Activated CD4-positive, alpha-beta T cell treated with anti-CD3 and anti-CD28 coated beads for 36 hours (primary cell): ENCODE results near the gene RAET1L. TPM values are rescaled to one million over a fixed set of nuclear protein-coding genes. Genes with fewer than 3 reads are reported as not detected.
"Not testable (repeated sequence)": the region's sequence is repeated elsewhere in the genome, so short reads cannot be mapped to it uniquely, and the experiment has no call there.

ENCODE experiments used
- ATAC-seq: fragments of 200-7000 bp; cut with Tn5 transposase; one replicate; pipeline ENCODE4 v1.10.0; 2021; ENCODE audit warnings: mild to moderate bottlenecking, moderate library complexity
- CTCF ChIA-PET: fragments of 350-600 bp; sonication (Branson Sonifier 250); formaldehyde crosslinking; loops from one replicate; lab custom pipeline; 2021; ENCODE audit warnings: antibody characterized with exemption; lab: Charles Lee
- POLR2A ChIA-PET: fragments of 350-600 bp; sonication (Branson Sonifier 250); formaldehyde crosslinking; loops from one replicate; lab custom pipeline; 2021; ENCODE audit warnings: antibody characterized with exemption, inconsistent platforms; lab: Charles Lee
- DNase-seq: peaks from one replicate; pipeline ENCODE4 v3.0.0-alpha.2; 2020
- H3K27ac Mint-ChIP-seq: one replicate; pipeline ENCODE4 v1.8.0; 2021; ENCODE audit warnings: mixed read lengths
- H3K27me3 Mint-ChIP-seq: one replicate; pipeline ENCODE4 v1.8.0; 2021; ENCODE audit warnings: mixed read lengths
- H3K36me3 Mint-ChIP-seq: one replicate; pipeline ENCODE4 v1.8.0; 2021; ENCODE audit warnings: low read depth, mixed read lengths
- H3K4me1 Mint-ChIP-seq: one replicate; pipeline ENCODE4 v1.8.0; 2021; ENCODE audit warnings: mixed read lengths
- H3K4me3 Mint-ChIP-seq: one replicate; pipeline ENCODE4 v1.8.0; 2021; ENCODE audit warnings: mild to moderate bottlenecking, moderate library complexity, mixed read lengths
- H3K9me3 Mint-ChIP-seq: one replicate; pipeline ENCODE4 v1.8.0; 2021; ENCODE audit warnings: low read depth, mixed read lengths
- intact Hi-C, 2 experiments: fragments of 100-400 bp; cut with DNase I in 1 of 2; cut with micrococcal nuclease in 1 of 2; formaldehyde crosslinking; loops; one replicate each; pipeline versions ENCODE4 v1.14.2 to v1.15.1; 2022 to 2024; cut with DNase I, micrococcal nuclease
- total RNA-seq, 2 experiments: library from RNA; stranded (reverse); gene quantifications; one replicate each; pipeline ENCODE4 v1.2.3, GENCODE V29; 2021

Gene RAET1L
- total RNA-seq, 2 experiments from 2014 or later: not detected

DNA sequence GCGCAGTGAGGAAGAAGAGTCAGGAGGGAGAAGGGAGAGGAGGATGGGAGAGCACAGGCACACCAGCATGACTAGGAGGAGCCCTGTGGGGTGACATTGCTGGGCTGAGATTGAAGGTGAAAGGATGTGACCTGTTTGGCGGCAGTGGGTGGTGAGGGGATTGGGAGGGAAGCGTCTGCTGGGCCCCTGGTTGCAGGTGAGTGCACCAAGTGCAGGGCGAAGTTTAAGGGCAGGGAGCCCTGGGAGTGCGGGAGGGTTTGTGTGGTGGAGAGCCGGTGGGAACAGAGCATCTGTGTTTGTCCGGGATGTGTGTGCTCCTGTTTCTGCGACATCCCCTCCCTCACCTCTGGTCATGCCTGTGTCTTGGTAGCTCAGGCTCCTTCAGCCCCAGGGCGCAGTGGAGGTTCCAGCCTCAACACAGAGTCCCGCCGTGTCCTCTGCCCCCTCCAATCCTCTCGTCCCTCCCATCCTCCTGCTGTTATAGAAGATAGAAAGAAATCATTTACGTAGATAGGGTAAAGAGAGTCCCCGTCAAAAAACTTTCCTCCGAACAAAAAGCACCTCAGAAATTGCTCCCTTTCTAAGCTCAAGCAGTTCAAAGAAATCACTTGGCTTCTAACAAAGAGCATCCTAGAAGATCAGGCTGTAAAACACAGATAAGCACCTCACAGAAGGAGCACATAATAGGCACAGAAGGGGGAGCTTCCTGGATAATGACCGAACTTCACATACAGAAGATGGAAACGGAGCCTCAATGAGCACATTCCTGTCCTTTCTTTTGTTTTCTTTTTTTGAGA is 36.6 kb downstream of the RAET1L start:
- CTCF ChIA-PET: interaction anchor here (0.6 kb wide), 1 partner anchor 40 kb away, joined by 3 read pairs; no protein-coding TSS in a partner anchor
- POLR2A ChIA-PET: no interaction called here
- Mint-ChIP-seq H3K27me3 (peaks cover 82% of the 10 kb centered on the region), H3K36me3 (peaks cover 7% of the 10 kb centered on the region), H3K9me3 (peaks cover 7% of the 10 kb centered on the region), H3K4me1 (peaks cover 29% of the 10 kb centered on the region), H3K4me3 (no peak overlapping the region), H3K27ac (no peak overlapping the region)
- intact Hi-C loops: no loop called here
- ATAC-seq (no peak), DNase-seq (no peak)

DNA sequence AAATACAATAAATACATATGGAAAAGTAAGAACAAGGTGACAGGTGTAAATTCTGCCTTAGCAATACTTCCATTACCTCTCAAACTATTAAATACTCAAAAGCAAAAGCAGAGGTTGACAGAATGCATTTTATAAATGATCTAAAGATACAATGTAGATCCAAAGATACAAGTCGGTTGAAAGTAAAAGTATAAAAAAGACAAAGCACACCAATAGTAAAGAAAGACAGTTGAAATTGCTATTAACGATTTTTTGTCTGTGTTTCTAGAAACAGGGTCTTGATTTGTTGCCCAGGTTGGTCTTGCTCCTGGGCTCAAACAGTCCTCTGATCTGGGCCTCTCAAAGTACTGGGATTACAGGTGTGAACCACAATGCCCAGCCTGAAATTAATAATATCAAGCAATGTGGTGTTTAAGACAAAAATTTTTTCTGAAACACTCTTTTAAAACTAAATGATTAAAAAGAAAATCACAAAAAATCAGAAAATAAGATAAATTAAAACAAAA is 37.7 kb downstream of the RAET1L start:
- intact Hi-C loops: no loop called here
- peaks cover 29% of the 10 kb centered on the region for H3K4me1 Mint-ChIP-seq
- POLR2A ChIA-PET: no interaction called here
- DNase-seq (no peak), ATAC-seq (no peak)
- H3K4me3 Mint-ChIP-seq: no peak overlapping the region
- CTCF ChIA-PET: no interaction called here
- H3K27me3 Mint-ChIP-seq: peaks cover 78% of the 10 kb centered on the region
- no peak overlapping the region for H3K27ac Mint-ChIP-seq
- H3K9me3 Mint-ChIP-seq: peaks cover 7% of the 10 kb centered on the region
- peaks cover 7% of the 10 kb centered on the region for H3K36me3 Mint-ChIP-seq

DNA sequence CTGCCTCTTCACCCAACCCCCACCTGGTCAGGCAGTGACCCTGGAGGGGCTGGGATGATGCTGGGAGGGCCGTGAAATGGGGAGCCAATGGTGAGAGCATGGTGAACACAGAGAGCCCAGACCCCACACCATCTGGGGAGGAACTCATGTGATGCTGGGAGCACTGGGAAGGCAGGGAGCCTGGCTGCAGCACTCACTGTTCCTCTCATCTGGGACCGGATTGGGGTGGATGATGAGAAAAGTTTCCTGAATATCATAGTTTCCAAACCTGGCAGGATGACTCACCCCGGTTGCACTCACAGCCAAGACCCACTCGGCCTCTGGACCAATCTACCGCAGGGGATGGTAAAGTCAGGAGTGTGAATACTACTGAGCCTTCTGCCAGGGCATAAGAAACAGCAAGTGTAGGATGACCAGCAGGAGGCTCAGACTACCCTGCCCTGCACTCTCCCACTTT is 39.8 kb downstream of the RAET1L start:
- ChIA-PET CTCF (no interaction called here), POLR2A (no interaction called here)
- peaks cover 7% of the 10 kb centered on the region for H3K9me3 Mint-ChIP-seq
- intact Hi-C loops: no loop called here
- no peak for ATAC-seq
- H3K27ac Mint-ChIP-seq: no peak overlapping the region
- H3K4me1 Mint-ChIP-seq: peaks cover 24% of the 10 kb centered on the region
- H3K27me3 Mint-ChIP-seq: peaks cover 76% of the 10 kb centered on the region
- DNase-seq: no peak
- no peak overlapping the region for H3K4me3 Mint-ChIP-seq
- H3K36me3 Mint-ChIP-seq: peaks cover 7% of the 10 kb centered on the region

DNA sequence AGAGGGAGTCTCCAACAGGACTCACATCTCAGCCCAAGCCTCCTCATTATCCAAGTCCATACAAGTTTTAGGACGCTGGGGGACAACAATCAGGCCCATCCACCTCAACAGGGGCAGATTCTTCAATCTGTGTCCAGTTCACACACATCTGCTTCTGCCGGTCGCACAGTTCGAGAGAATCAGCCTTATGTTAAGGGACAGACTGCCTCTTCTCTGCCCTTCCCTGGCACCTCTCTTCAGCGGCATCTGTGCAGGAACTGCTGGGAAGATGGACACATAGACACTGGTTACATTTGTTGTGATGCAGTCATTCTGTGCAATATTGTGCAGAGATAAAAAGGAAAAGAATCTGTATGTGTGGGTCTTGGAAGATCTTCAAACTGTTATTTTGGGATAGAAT is 40.6 kb downstream of the RAET1L start:
- H3K27me3 Mint-ChIP-seq: peaks cover 73% of the 10 kb centered on the region
- no peak overlapping the region for H3K4me3 Mint-ChIP-seq
- intact Hi-C loops: no loop called here
- H3K4me1 Mint-ChIP-seq: peaks cover 16% of the 10 kb centered on the region
- POLR2A ChIA-PET: no interaction called here
- peaks cover 7% of the 10 kb centered on the region for H3K36me3 Mint-ChIP-seq
- peaks cover 7% of the 10 kb centered on the region for H3K9me3 Mint-ChIP-seq
- H3K27ac Mint-ChIP-seq: no peak overlapping the region
- no peak for DNase-seq
- CTCF ChIA-PET: interaction anchor here (1.0 kb wide), 1 partner anchor 55 kb away, joined by 4 read pairs; no protein-coding TSS in a partner anchor
- no peak for ATAC-seq

DNA sequence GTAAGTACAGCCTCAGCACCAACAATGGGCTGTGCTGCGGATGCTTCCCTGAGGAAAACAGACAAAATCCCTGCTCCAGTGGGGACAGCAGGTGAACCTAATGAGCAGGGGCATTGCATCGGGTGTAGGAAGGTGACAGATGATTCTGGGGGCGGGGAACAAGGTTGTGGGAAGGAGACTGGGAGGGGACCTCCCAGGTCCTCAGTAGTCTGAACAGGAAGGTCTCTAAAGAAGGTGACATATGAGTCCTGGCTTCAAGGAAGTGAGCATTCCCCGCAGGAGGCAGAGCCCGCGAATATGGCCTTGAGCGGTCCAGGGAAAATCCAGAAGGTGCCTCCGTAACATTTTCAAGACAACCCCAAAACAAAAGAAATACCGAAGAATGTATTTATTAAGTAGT is 42.2 kb downstream of the RAET1L start:
- H3K27me3 Mint-ChIP-seq: peaks cover 68% of the 10 kb centered on the region
- peaks cover 2% of the 10 kb centered on the region for H3K36me3 Mint-ChIP-seq
- no peak overlapping the region for H3K4me3 Mint-ChIP-seq
- peaks cover 10% of the 10 kb centered on the region for H3K4me1 Mint-ChIP-seq
- H3K9me3 Mint-ChIP-seq: peaks cover 2% of the 10 kb centered on the region
- intact Hi-C loops: no loop called here
- CTCF ChIA-PET: interaction anchor here (1.1 kb wide), 1 partner anchor 21 kb away, joined by 3 read pairs; no protein-coding TSS in a partner anchor
- ATAC-seq (no peak), DNase-seq (no peak)
- H3K27ac Mint-ChIP-seq: no peak overlapping the region
- POLR2A ChIA-PET: no interaction called here

DNA sequence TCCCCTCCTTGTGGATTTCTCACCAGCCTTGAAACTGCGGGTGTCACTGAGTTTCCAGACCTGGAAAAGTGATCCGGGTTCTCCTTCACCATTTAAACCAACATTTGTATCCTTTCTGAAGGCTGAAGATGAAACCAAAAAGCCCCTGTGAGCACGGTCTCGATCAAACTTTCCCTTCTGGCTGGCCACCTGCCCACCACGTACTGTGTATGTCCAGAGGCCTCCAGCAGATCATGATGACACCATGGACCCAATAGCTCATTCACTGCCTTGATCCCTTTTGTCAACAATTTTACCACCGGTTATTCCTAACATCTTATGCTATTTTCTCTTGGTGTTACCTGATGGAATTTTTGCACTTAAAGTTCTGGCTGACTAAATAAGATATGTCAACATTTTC is 46.0 kb downstream of the RAET1L start:
- Mint-ChIP-seq H3K36me3 (no peaks in the 10 kb centered on the region), H3K9me3 (no peaks in the 10 kb centered on the region), H3K27ac (no peak overlapping the region), H3K4me1 (peaks cover 5% of the 10 kb centered on the region), H3K27me3 (peaks cover 67% of the 10 kb centered on the region), H3K4me3 (no peak overlapping the region)
- intact Hi-C loops: no loop called here
- CTCF ChIA-PET: no interaction called here
- POLR2A ChIA-PET: interaction anchor here (0.7 kb wide), 1 partner anchor 18 kb away, joined by 3 read pairs; no protein-coding TSS in a partner anchor
- DNase-seq (no peak), ATAC-seq (no peak)

DNA sequence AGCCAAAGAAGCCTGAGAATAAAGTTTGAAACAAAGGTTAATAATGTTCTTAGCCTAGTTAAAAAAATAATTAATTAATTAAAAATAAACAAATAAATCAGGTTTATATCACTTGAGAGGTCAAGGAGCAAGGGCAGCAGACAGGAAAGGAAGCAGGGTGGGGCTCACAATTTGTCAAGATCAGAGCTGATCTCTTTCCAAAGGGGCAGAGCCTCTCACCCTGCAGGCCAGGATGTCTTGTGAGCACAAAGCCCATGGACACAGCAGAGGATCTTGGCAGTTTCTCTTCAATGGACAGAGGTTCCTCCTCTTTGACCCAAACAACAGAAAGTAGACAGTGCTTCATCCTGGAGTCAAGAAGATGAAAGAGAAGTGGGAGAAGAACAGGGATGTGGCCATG is 46.7 kb downstream of the RAET1L start:
- Mint-ChIP-seq H3K27ac (no peak overlapping the region), H3K36me3 (no peaks in the 10 kb centered on the region), H3K4me3 (no peak overlapping the region), H3K27me3 (peaks cover 70% of the 10 kb centered on the region), H3K9me3 (no peaks in the 10 kb centered on the region), H3K4me1 (peaks cover 5% of the 10 kb centered on the region)
- CTCF ChIA-PET: no interaction called here
- DNase-seq (no peak), ATAC-seq (no peak)
- POLR2A ChIA-PET: no interaction called here
- intact Hi-C loops: no loop called here

DNA sequence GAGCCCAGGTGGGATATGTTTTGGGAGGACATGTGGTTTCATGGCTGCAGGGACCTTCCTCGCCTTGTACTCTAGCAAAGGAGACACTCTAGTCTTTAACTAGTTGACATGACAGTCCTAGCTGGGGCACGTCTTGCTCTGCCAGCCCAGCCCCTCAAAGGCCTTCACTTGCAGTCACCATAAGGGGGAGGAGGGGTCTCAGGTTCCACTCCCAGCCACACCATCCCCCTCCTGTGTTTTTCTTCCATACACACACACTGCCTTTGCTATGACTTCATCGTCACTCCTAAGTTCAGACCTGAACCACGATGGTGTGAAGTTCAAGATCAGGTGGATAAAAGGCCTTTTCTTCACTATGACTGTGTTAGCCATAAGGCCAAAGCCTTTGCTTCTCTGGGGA is 48.1 kb downstream of the RAET1L start:
- no peaks in the 10 kb centered on the region for H3K36me3 Mint-ChIP-seq
- intact Hi-C loops: no loop called here
- H3K27ac Mint-ChIP-seq: no peak overlapping the region
- H3K9me3 Mint-ChIP-seq: no peaks in the 10 kb centered on the region
- ATAC-seq (no peak), DNase-seq (no peak)
- H3K4me3 Mint-ChIP-seq: no peak overlapping the region
- peaks cover 5% of the 10 kb centered on the region for H3K4me1 Mint-ChIP-seq
- peaks cover 69% of the 10 kb centered on the region for H3K27me3 Mint-ChIP-seq
- POLR2A ChIA-PET: no interaction called here
- CTCF ChIA-PET: no interaction called here

DNA sequence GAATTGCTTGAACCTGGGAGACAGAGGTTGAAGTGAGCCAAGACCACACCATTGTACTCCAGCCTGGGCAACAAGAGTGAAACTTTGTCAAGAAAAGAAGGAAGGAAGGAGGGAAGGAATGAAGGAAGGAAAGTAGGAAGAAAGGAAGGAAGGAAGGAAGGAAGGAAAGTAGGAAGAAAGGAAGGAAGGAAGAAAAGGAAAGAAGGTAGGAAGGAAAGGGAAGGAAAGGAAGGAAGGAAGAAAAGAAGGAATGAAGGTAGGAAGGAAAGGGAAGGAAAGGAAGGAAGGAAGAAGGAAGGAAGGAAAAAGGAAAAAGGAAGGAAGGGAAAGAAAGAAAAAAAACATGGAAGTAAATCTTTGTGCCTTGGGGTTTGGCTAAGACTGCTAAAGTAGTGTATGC is 49.9 kb downstream of the RAET1L start:
- CTCF ChIA-PET: no interaction called here
- peaks cover 67% of the 10 kb centered on the region for H3K27me3 Mint-ChIP-seq

DNA sequence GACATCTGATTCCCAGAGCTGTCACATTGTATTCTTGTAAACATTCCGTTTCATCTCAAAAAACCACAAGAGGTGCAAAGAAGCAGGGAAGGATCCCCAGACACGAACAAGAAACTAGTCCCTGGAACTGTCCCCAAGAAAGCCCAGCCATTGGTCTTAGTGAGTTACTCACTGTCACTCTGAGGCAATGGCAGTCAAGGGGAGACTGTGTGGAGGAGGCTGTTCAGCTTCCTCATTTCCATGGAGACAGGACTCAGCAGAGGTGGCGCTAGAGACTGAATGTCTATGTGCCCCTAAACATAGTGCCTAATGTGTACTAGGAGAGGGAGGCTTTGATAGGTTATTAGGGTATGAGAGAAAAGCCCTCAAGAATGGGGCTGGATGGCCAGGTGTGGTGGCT is 50.5 kb downstream of the RAET1L start:
- ATAC-seq: peak; percentile 53
- no peak for DNase-seq
- H3K9me3 Mint-ChIP-seq: no peaks in the 10 kb centered on the region
- POLR2A ChIA-PET: no interaction called here
- H3K4me3 Mint-ChIP-seq: no peak overlapping the region
- H3K27me3 Mint-ChIP-seq: peaks cover 69% of the 10 kb centered on the region
- no peaks in the 10 kb centered on the region for H3K4me1 Mint-ChIP-seq
- intact Hi-C loops: no loop called here
- CTCF ChIA-PET: no interaction called here
- H3K36me3 Mint-ChIP-seq: no peaks in the 10 kb centered on the region
- H3K27ac Mint-ChIP-seq: no peak overlapping the region

More for the DNA sequence above, 49.9 kb downstream of the RAET1L start:
- ATAC-seq: no peak
- H3K4me3 Mint-ChIP-seq: no peak overlapping the region
- no peak for DNase-seq
- H3K9me3 Mint-ChIP-seq: no peaks in the 10 kb centered on the region
- POLR2A ChIA-PET: no interaction called here
- intact Hi-C loops: no loop called here
- no peak overlapping the region for H3K27ac Mint-ChIP-seq
- H3K4me1 Mint-ChIP-seq: no peaks in the 10 kb centered on the region
- H3K36me3 Mint-ChIP-seq: no peaks in the 10 kb centered on the region

DNA sequence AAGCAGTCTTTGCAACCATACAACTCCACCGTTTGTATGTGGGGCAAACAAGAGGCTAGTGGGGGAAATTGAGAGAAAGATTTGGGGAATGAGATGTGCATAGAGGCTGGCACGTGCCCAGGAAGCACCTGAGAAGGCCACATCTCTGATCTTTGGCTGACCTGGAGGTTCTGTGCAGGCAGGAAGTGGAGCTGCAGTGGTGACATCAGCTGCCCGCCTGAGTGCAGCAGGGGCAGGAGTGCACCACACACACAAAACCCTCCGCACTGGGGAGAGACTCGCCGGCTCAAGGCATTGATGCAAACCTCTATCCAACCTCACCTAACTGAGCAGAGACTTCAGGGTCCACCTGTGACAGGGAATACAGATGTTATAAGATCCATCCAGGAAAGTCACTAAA is 50.9 kb downstream of the RAET1L start:
- H3K9me3 Mint-ChIP-seq, intact Hi-C loops, DNase-seq, H3K4me3 Mint-ChIP-seq, H3K4me1 Mint-ChIP-seq, POLR2A ChIA-PET, H3K36me3 Mint-ChIP-seq, H3K27ac Mint-ChIP-seq: not testable (repeated sequence)
- CTCF ChIA-PET: interaction anchor here (1.4 kb wide), 1 partner anchor 46 kb away, joined by 4 read pairs; no protein-coding TSS in a partner anchor
- peaks cover 71% of the 10 kb centered on the region for H3K27me3 Mint-ChIP-seq
- peak; percentile 64 for ATAC-seq

DNA sequence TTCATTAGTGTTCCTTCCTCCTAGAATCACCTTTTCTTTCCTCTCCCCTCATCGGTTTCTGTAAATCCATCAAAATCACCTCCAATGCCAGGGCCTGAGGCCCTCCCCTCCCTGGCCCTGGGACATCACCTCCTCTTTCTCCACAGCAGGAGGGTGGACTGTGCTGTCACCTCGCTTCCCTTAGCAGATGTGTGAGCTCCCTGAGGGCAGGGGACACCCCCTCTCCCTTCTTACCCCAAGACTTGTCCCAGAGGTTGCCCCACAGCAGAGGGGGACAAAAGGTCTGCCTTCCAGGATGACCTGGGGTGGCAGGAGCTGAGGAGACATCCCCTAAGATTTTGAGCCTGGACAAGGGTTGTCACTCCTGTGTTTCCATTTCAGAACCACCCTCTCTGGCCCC is 55.7 kb downstream of the RAET1L start:
- Mint-ChIP-seq H3K27ac (no peak overlapping the region), H3K4me1 (peaks cover 5% of the 10 kb centered on the region), H3K36me3 (peaks cover 2% of the 10 kb centered on the region), H3K4me3 (no peak overlapping the region), H3K9me3 (no peaks in the 10 kb centered on the region), H3K27me3 (peaks cover 69% of the 10 kb centered on the region)
- DNase-seq (no peak), ATAC-seq (no peak)
- ChIA-PET POLR2A (no interaction called here), CTCF (interaction anchor here (0.7 kb wide), 1 partner anchor 17 kb away, joined by 4 read pairs; no protein-coding TSS in a partner anchor)
- intact Hi-C loops: no loop called here
